Keratinocyte (primary cell): ENCODE measurements around the gene UBR7.
A peak's percentile ranks its signal among the peaks of the same experiment; 100 is the strongest.

Source experiments
- CTCF ChIP-seq, 3 experiments: IDR thresholded peaks in 1 of 3; conservative IDR thresholded peaks in 1 of 3; optimal IDR thresholded peaks in 1 of 3; 2 replicates in 2 of 3; 3 replicates in 1 of 3; pipeline versions ENCODE3 to v1.5.1; 2011; ENCODE audit warnings: low read length in 3 of 3, mild to moderate bottlenecking in 3 of 3, moderate library complexity in 2 of 3, control low read depth in 1 of 3, inconsistent platforms in 1 of 3; ENCODE audit not compliant: insufficient read depth in 2 of 3; ENCODE audit errors: extremely low read depth in 1 of 3
- EZH2 ChIP-seq: IDR thresholded peaks from one replicate; pipeline ENCODE4 v1.6.1; 2012; ENCODE audit warnings: inconsistent platforms, mild to moderate bottlenecking, low read length, moderate library complexity

DNA sequence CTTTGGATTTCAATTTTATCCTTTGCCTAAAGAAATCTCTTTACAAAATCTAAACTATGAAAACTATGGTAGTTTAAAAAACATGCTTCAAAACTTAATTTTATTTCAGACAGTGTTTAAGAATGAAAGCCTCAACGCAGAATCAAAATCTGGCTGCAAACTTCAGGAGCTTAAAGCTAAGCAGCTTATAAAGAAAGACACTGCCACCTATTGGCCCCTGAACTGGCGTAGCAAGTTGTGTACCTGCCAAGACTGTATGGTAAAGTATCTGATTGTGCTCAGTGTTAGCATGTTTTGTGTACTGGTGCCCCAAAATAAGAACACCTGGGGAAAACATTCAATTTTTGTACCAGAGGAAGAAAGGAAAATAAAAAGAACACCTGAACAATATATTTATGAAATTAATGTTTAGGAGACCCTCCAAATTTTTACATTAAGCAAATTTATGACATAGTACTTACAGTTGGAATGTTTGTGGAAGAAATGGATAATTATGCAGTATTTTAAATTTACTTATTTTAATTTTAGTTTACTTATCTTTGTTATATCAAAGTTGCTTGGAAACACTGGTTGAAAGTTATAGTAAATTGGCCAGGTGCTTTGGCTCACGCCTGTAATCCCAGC lies 12.2 kb downstream of the UBR7 start:
- TF ChIP-seq EZH2 (no peak), CTCF (optimal IDR thresholded peaks at IDR 0.05 in 1 of 3, IDR thresholded peaks at IDR 0.05 in 1 of 3, conservative IDR thresholded peaks at IDR 0.05 in 1 of 3; ENCODE audit: extremely low read depth in 1 of 3, insufficient read depth in 2 of 3, low read length in 3 of 3) (peak; percentile 66 to 77 (median 67))
